HepG2 (cell line): ENCODE data around the gene SLC18A2.

Source experiments
- ATF6 ChIP-seq: sonication (generic); formaldehyde crosslinking; conservative IDR thresholded peaks from 2 replicates; pipeline ENCODE4 v1.4.0; 2020; ENCODE audit warnings: missing genetic modification reagents
- JARID2 ChIP-seq: sonication (generic); formaldehyde crosslinking; IDR thresholded peaks from 2 replicates; pipeline ENCODE4 v1.8.1; 2023; ENCODE audit warnings: missing genetic modification reagents, inconsistent platforms; ENCODE audit not compliant: insufficient replicate concordance
- NR0B2 ChIP-seq: sonication (generic); formaldehyde crosslinking; IDR thresholded peaks from 2 replicates; pipeline ENCODE4 v1.4.0; 2020; ENCODE audit warnings: mild to moderate bottlenecking, missing genetic modification reagents
- SIN3A ChIP-seq: IDR thresholded peaks from 2 replicates; pipeline ENCODE4 v1.6.1; 2011; ENCODE audit warnings: low read depth, mild to moderate bottlenecking, control low read depth, low read length, borderline replicate concordance
- TEAD2 ChIP-seq: sonication (generic); formaldehyde crosslinking; IDR thresholded peaks from 2 replicates; pipeline ENCODE4 v1.9.0; 2021; ENCODE audit warnings: missing genetic modification reagents
- XBP1 ChIP-seq: sonication (generic); formaldehyde crosslinking; IDR thresholded peaks from 2 replicates; pipeline ENCODE4 v1.5.0; 2020; ENCODE audit warnings: missing genetic modification reagents
- ZBTB33 ChIP-seq: sonication (generic); formaldehyde crosslinking; IDR thresholded peaks from 2 replicates; pipeline ENCODE4 v1.4.0; 2020; ENCODE audit warnings: missing genetic modification reagents
- ZNF441 ChIP-seq: sonication (generic); formaldehyde crosslinking; IDR thresholded peaks from 2 replicates; pipeline ENCODE4 v1.7.0; 2021; ENCODE audit warnings: missing genetic modification reagents, borderline replicate concordance
- ZNF619 ChIP-seq: sonication (generic); formaldehyde crosslinking; IDR thresholded peaks from 2 replicates; pipeline ENCODE4 v1.4.0; 2020; ENCODE audit warnings: mild to moderate bottlenecking, missing genetic modification reagents

- TF ChIP-seq ATF6 (CRISPR knock-in tag), result no peak
- no peak for TF ChIP-seq NR0B2 (CRISPR knock-in tag)
- no peak for TF ChIP-seq SIN3A
- TF ChIP-seq JARID2, result no peak
- no peak for TF ChIP-seq XBP1 (CRISPR knock-in tag)
- no peak for TF ChIP-seq ZBTB33 (CRISPR knock-in tag)
- no peak for TF ChIP-seq ZNF619
- TF ChIP-seq TEAD2, result no peak
- TF ChIP-seq ZNF441 (CRISPR knock-in tag), result no peak
These were observed 39.1 kb upstream of the SLC18A2 start for GRCh38 chr10:117201826-117202225.
